ENCODE measurements around the gene SYCP3. TPM values are rescaled to one million over a fixed set of nuclear protein-coding genes. Genes with fewer than 3 reads are reported as not detected.

The SYCP3 gene
- total RNA-seq, 1 donor from 2014 or later = not detected

- Histone ChIP-seq H3K27me3 (ENCODE audit: control insufficient read depth in 3 of 3, insufficient read depth in 3 of 3, low read length in 3 of 3) (no peaks in the 10 kb centered on the region), H3K9ac (ENCODE audit: low read depth in 1 of 3, low read length in 3 of 3) (no peak overlapping the region), H3K9me3 (ENCODE audit: control insufficient read depth in 3 of 3, low read length in 3 of 3) (no peaks in the 10 kb centered on the region), H3K36me3 (ENCODE audit: control insufficient read depth in 3 of 3, insufficient read depth in 3 of 3, low read length in 3 of 3) (peaks cover 0 to 3% (median 0%) of the 10 kb centered on the region in 3 donors), H3K4me1 (ENCODE audit: control insufficient read depth in 3 of 3, insufficient read depth in 3 of 3, low read length in 3 of 3) (peaks cover 15 to 20% (median 15%) of the 10 kb centered on the region in 3 donors), H3K27ac (ENCODE audit: low read depth, low read length) (no peak overlapping the region), H3K4me3 (ENCODE audit: low read length in 3 of 3) (no peak overlapping the region)
Observed at GRCh38 chr12:101703487-101703886, 35.8 kb downstream of the SYCP3 start.

- Histone ChIP-seq H3K9me3 (ENCODE audit: control insufficient read depth in 3 of 3, low read length in 3 of 3) (no peaks in the 10 kb centered on the region), H3K4me1 (ENCODE audit: control insufficient read depth in 3 of 3, insufficient read depth in 3 of 3, low read length in 3 of 3) (peaks cover 22 to 33% (median 26%) of the 10 kb centered on the region in 3 donors), H3K27me3 (ENCODE audit: control insufficient read depth in 3 of 3, insufficient read depth in 3 of 3, low read length in 3 of 3) (no peaks in the 10 kb centered on the region), H3K9ac (ENCODE audit: low read depth in 1 of 3, low read length in 3 of 3) (peak overlapping the region in 1 of 3 donors; percentile 43), H3K27ac (ENCODE audit: low read depth, low read length) (no peak overlapping the region), H3K36me3 (ENCODE audit: control insufficient read depth in 3 of 3, insufficient read depth in 3 of 3, low read length in 3 of 3) (peaks cover 0 to 3% (median 0%) of the 10 kb centered on the region in 3 donors), H3K4me3 (ENCODE audit: low read length in 3 of 3) (peak overlapping the region in 1 of 3 donors; percentile 45)
Observed at GRCh38 chr12:101700299-101700820, 38.9 kb downstream of the SYCP3 start.

GRCh38 chr12:101698800-101699347, 40.4 kb downstream of the SYCP3 start:
- Histone ChIP-seq H3K9me3 (ENCODE audit: control insufficient read depth in 3 of 3, low read length in 3 of 3) (no peaks in the 10 kb centered on the region), H3K36me3 (ENCODE audit: control insufficient read depth in 3 of 3, insufficient read depth in 3 of 3, low read length in 3 of 3) (peaks cover 0 to 3% (median 0%) of the 10 kb centered on the region in 3 donors), H3K27me3 (ENCODE audit: control insufficient read depth in 3 of 3, insufficient read depth in 3 of 3, low read length in 3 of 3) (no peaks in the 10 kb centered on the region), H3K9ac (ENCODE audit: low read depth in 1 of 3, low read length in 3 of 3) (peak overlapping the region; percentile 79 to 95 (median 87)), H3K4me3 (ENCODE audit: low read length in 3 of 3) (peak overlapping the region; percentile 84 to 87 (median 85)), H3K4me1 (ENCODE audit: control insufficient read depth in 3 of 3, insufficient read depth in 3 of 3, low read length in 3 of 3) (peaks cover 22 to 33% (median 26%) of the 10 kb centered on the region in 3 donors), H3K27ac (ENCODE audit: low read depth, low read length) (peak overlapping the region; percentile 86)

- Histone ChIP-seq H3K9ac (ENCODE audit: low read depth in 1 of 3, low read length in 3 of 3) (peak overlapping the region; percentile 79 to 95 (median 87)), H3K9me3 (ENCODE audit: control insufficient read depth in 3 of 3, low read length in 3 of 3) (no peaks in the 10 kb centered on the region), H3K4me3 (ENCODE audit: low read length in 3 of 3) (peak overlapping the region; percentile 84 to 87 (median 85)), H3K27ac (ENCODE audit: low read depth, low read length) (peak overlapping the region; percentile 86), H3K4me1 (ENCODE audit: control insufficient read depth in 3 of 3, insufficient read depth in 3 of 3, low read length in 3 of 3) (peaks cover 22 to 33% (median 26%) of the 10 kb centered on the region in 3 donors), H3K36me3 (ENCODE audit: control insufficient read depth in 3 of 3, insufficient read depth in 3 of 3, low read length in 3 of 3) (peaks cover 0 to 3% (median 0%) of the 10 kb centered on the region in 3 donors), H3K27me3 (ENCODE audit: control insufficient read depth in 3 of 3, insufficient read depth in 3 of 3, low read length in 3 of 3) (no peaks in the 10 kb centered on the region)
Observed at GRCh38 chr12:101697930-101698799, 41.1 kb downstream of the SYCP3 start.

GRCh38 chr12:101697197-101697929, 41.9 kb downstream of the SYCP3 start, which contains the start of gene CHPT1:
CHPT1 (plus strand) TSS chr12:101697640; CDS start chr12:101697862, 222 bp downstream.
- Histone ChIP-seq H3K4me1 (ENCODE audit: control insufficient read depth in 3 of 3, insufficient read depth in 3 of 3, low read length in 3 of 3) (peaks cover 20 to 30% (median 23%) of the 10 kb centered on the region in 3 donors), H3K36me3 (ENCODE audit: control insufficient read depth in 3 of 3, insufficient read depth in 3 of 3, low read length in 3 of 3) (no peaks in the 10 kb centered on the region), H3K4me3 (ENCODE audit: low read length in 3 of 3) (peak within 1 kb of the TSS; percentile 84 to 87 (median 86)), H3K9me3 (ENCODE audit: control insufficient read depth in 3 of 3, low read length in 3 of 3) (no peaks in the 10 kb centered on the region), H3K9ac (ENCODE audit: low read depth in 1 of 3, low read length in 3 of 3) (peak within 1 kb of the TSS; percentile 79 to 95 (median 88)), H3K27ac (ENCODE audit: low read depth, low read length) (peak within 1 kb of the TSS; percentile 86), H3K27me3 (ENCODE audit: control insufficient read depth in 3 of 3, insufficient read depth in 3 of 3, low read length in 3 of 3) (no peaks in the 10 kb centered on the region)

GRCh38 chr12:101696251-101697196, 42.7 kb downstream of the SYCP3 start:
- Histone ChIP-seq H3K27ac (ENCODE audit: low read depth, low read length) (peak overlapping the region; percentile 76), H3K9me3 (ENCODE audit: control insufficient read depth in 3 of 3, low read length in 3 of 3) (no peaks in the 10 kb centered on the region), H3K9ac (ENCODE audit: low read depth in 1 of 3, low read length in 3 of 3) (peak overlapping the region; percentile 66 to 95 (median 88)), H3K4me1 (ENCODE audit: control insufficient read depth in 3 of 3, insufficient read depth in 3 of 3, low read length in 3 of 3) (peaks cover 20 to 26% (median 23%) of the 10 kb centered on the region in 3 donors), H3K27me3 (ENCODE audit: control insufficient read depth in 3 of 3, insufficient read depth in 3 of 3, low read length in 3 of 3) (no peaks in the 10 kb centered on the region), H3K36me3 (ENCODE audit: control insufficient read depth in 3 of 3, insufficient read depth in 3 of 3, low read length in 3 of 3) (no peaks in the 10 kb centered on the region), H3K4me3 (ENCODE audit: low read length in 3 of 3) (peak overlapping the region; percentile 84 to 86 (median 86))

- Histone ChIP-seq H3K27me3 (ENCODE audit: control insufficient read depth in 3 of 3, insufficient read depth in 3 of 3, low read length in 3 of 3) (no peaks in the 10 kb centered on the region), H3K36me3 (ENCODE audit: control insufficient read depth in 3 of 3, insufficient read depth in 3 of 3, low read length in 3 of 3) (no peaks in the 10 kb centered on the region), H3K9ac (ENCODE audit: low read depth in 1 of 3, low read length in 3 of 3) (no peak overlapping the region), H3K9me3 (ENCODE audit: control insufficient read depth in 3 of 3, low read length in 3 of 3) (no peaks in the 10 kb centered on the region), H3K4me1 (ENCODE audit: control insufficient read depth in 3 of 3, insufficient read depth in 3 of 3, low read length in 3 of 3) (peaks cover 20 to 22% (median 21%) of the 10 kb centered on the region in 3 donors), H3K4me3 (ENCODE audit: low read length in 3 of 3) (no peak overlapping the region), H3K27ac (ENCODE audit: low read depth, low read length) (no peak overlapping the region)
Observed at GRCh38 chr12:101695706-101696105, 43.6 kb downstream of the SYCP3 start.

GRCh38 chr12:101694986-101695385, 44.3 kb downstream of the SYCP3 start:
- H3K4me1 ChIP-seq (ENCODE audit: control insufficient read depth in 3 of 3, insufficient read depth in 3 of 3, low read length in 3 of 3) = peaks cover 13 to 21% (median 17%) of the 10 kb centered on the region in 3 donors
- no peaks in the 10 kb centered on the region for H3K27me3 ChIP-seq (ENCODE audit: control insufficient read depth in 3 of 3, insufficient read depth in 3 of 3, low read length in 3 of 3)
- no peaks in the 10 kb centered on the region for H3K36me3 ChIP-seq (ENCODE audit: control insufficient read depth in 3 of 3, insufficient read depth in 3 of 3, low read length in 3 of 3)
- H3K4me3 ChIP-seq (ENCODE audit: low read length in 3 of 3) = no peak overlapping the region
- no peaks in the 10 kb centered on the region for H3K9me3 ChIP-seq (ENCODE audit: control insufficient read depth in 3 of 3, low read length in 3 of 3)
- H3K9ac ChIP-seq (ENCODE audit: low read depth in 1 of 3, low read length in 3 of 3) = no peak overlapping the region
- no peak overlapping the region for H3K27ac ChIP-seq (ENCODE audit: low read depth, low read length)
